KOPT-K1 (cell line): ENCODE measurements around the gene FAM217A.
"Not testable (repeated sequence)": the region's sequence is repeated elsewhere in the genome, so short reads cannot be mapped to it uniquely, and the experiment has no call there.

Experiments
- H3K27ac ChIP-seq: fragments of 200-600 bp; sonication (generic); 2 replicates; pipeline ENCODE4 v1.5.1; 2016; ENCODE audit warnings: antibody characterized with exemption, mild to moderate bottlenecking, low read depth, low read length; ENCODE audit not compliant: poor library complexity, severe bottlenecking
- H3K36me3 ChIP-seq: fragments of 200-600 bp; sonication (generic); 2 replicates; pipeline ENCODE4 v1.5.1; 2017; ENCODE audit warnings: antibody characterized with exemption, mild to moderate bottlenecking, low read length, moderate library complexity; ENCODE audit not compliant: insufficient read depth
- H3K9me3 ChIP-seq: fragments of 200-600 bp; sonication (generic); 2 replicates; pipeline ENCODE4 v1.5.1; 2017; ENCODE audit warnings: antibody characterized with exemption, low read length, mild to moderate bottlenecking; ENCODE audit not compliant: insufficient read depth, poor library complexity, severe bottlenecking

FAM217A gene

GRCh38 chr6:4078691-4079471 lies at the start of gene FAM217A:
Gene FAM217A (minus strand): TSS chr6:4079137. CDS start chr6:4077414, 1,723 bp downstream.
- no peaks in the 10 kb centered on the region for H3K36me3 ChIP-seq
- no peak within 1 kb of the TSS for H3K27ac ChIP-seq
- no peaks in the 10 kb centered on the region for H3K9me3 ChIP-seq

GRCh38 chr6:4128072-4128471 lies 49.1 kb upstream of the FAM217A start:
- Histone ChIP-seq H3K27ac (no peak overlapping the region), H3K36me3 (peaks cover 92% of the 10 kb centered on the region), H3K9me3 (peaks cover 12% of the 10 kb centered on the region)

- Histone ChIP-seq H3K36me3 (peaks cover 92% of the 10 kb centered on the region), H3K27ac (no peak overlapping the region), H3K9me3 (no peaks in the 10 kb centered on the region)
Observed at GRCh38 chr6:4125933-4126864, 47.3 kb upstream of the FAM217A start.

- Histone ChIP-seq H3K9me3 (no peaks in the 10 kb centered on the region), H3K27ac (no peak overlapping the region), H3K36me3 (peaks cover 92% of the 10 kb centered on the region)
Observed at GRCh38 chr6:4125500-4125899, 46.6 kb upstream of the FAM217A start.

- Histone ChIP-seq H3K9me3 (no peaks in the 10 kb centered on the region), H3K36me3 (peaks cover 90% of the 10 kb centered on the region), H3K27ac (no peak overlapping the region)
Observed at GRCh38 chr6:4124351-4124750, 45.4 kb upstream of the FAM217A start.

GRCh38 chr6:4115741-4116140 lies 36.8 kb upstream of the FAM217A start:
- no peaks in the 10 kb centered on the region for H3K9me3 ChIP-seq
- H3K36me3 ChIP-seq: peaks cover 64% of the 10 kb centered on the region
- no peak overlapping the region for H3K27ac ChIP-seq

GRCh38 chr6:4114123-4114522 lies 35.2 kb upstream of the FAM217A start:
- no peaks in the 10 kb centered on the region for H3K9me3 ChIP-seq

GRCh38 chr6:4113649-4114048 lies 34.7 kb upstream of the FAM217A start:
- H3K9me3 ChIP-seq: no peaks in the 10 kb centered on the region
- peaks cover 45% of the 10 kb centered on the region for H3K36me3 ChIP-seq
- no peak overlapping the region for H3K27ac ChIP-seq

More at GRCh38 chr6:4114123-4114522, 35.2 kb upstream of the FAM217A start:
- Histone ChIP-seq H3K36me3 (peaks cover 50% of the 10 kb centered on the region), H3K27ac (no peak overlapping the region)

GRCh38 chr6:4112366-4112765 lies 33.4 kb upstream of the FAM217A start:
- no peaks in the 10 kb centered on the region for H3K9me3 ChIP-seq
- H3K36me3 ChIP-seq: peaks cover 33% of the 10 kb centered on the region
- H3K27ac ChIP-seq: no peak overlapping the region

- H3K36me3 ChIP-seq, H3K9me3 ChIP-seq, H3K27ac ChIP-seq: not testable (repeated sequence)
Observed at GRCh38 chr6:4109363-4109815, 30.5 kb upstream of the FAM217A start.

- no peaks in the 10 kb centered on the region for H3K9me3 ChIP-seq
- H3K27ac ChIP-seq: no peak overlapping the region
- no peaks in the 10 kb centered on the region for H3K36me3 ChIP-seq
Observed at GRCh38 chr6:4108561-4109093, 29.7 kb upstream of the FAM217A start.

GRCh38 chr6:4107873-4108272 lies 28.9 kb upstream of the FAM217A start:
- Histone ChIP-seq H3K36me3 (no peaks in the 10 kb centered on the region), H3K27ac (no peak overlapping the region), H3K9me3 (no peaks in the 10 kb centered on the region)

GRCh38 chr6:4105980-4106536 lies 27.1 kb upstream of the FAM217A start:
- H3K36me3 ChIP-seq: no peaks in the 10 kb centered on the region
- H3K27ac ChIP-seq: no peak overlapping the region
- no peaks in the 10 kb centered on the region for H3K9me3 ChIP-seq

- Histone ChIP-seq H3K27ac (no peak overlapping the region), H3K36me3 (no peaks in the 10 kb centered on the region), H3K9me3 (no peaks in the 10 kb centered on the region)
Observed at GRCh38 chr6:4103929-4104328, 25.0 kb upstream of the FAM217A start.
